Suppressor macrophage treated with lipopolysaccharide for 1 hour (primary cell): ENCODE data around the gene SULF2.
"Not testable (repeated sequence)": the region's sequence is repeated elsewhere in the genome, so short reads cannot be mapped to it uniquely, and the experiment has no call there.

Experiments
- DNase-seq, 3 donors: peaks; one replicate each; pipeline ENCODE4 v3.0.0-alpha.2; 2020 to 2022

The SULF2 gene

DNA sequence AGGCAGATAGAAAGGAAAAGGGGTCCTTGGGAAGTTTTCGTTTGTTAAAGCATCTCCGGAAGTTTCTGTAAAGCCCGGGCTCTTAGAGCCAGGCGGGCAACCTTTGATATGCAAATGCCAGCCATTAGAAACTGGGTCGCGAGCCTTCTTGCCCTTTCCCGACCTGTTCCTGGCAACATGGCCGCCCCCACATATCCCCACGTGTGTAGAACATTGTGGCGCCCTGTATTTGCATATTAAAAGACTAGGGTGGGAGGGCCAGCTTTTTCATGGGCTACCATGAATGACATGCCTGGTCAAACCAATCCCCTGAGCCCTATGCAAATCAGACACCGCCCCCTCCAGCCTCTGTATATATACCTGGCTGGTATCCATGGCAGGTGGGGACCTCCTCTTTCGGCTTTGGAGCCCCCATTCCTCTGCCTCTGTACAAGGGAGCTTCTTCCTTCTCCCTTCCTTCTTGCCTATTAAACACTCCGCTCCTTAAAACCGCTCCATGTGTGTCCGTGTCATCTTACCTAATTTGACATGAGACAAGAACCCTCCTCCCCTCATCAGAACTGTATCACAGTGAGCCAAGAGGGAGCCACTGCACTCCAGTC, 19.0 kb upstream of the SULF2 start:
- not testable (repeated sequence) for DNase-seq

DNA sequence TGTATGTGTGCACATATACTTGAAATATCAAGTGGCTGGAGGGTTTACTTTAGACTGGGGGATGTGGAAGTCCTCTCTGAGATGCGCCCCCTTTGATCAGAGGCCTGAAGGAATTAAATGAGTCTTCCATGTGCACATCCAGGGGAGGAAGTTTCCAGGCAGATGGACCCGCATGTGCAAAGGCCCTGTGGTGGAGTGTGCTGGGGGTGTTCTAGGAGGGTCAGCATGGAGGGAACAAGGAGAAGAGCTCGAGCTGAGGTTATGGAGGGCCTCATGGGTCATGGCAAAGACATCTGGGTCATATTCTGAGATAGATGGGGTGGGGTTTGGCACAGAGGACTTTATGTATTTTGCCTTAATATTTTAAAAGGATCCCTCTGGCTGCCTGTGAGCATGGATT, 17.7 kb upstream of the SULF2 start:
- DNase-seq: no peak

DNA sequence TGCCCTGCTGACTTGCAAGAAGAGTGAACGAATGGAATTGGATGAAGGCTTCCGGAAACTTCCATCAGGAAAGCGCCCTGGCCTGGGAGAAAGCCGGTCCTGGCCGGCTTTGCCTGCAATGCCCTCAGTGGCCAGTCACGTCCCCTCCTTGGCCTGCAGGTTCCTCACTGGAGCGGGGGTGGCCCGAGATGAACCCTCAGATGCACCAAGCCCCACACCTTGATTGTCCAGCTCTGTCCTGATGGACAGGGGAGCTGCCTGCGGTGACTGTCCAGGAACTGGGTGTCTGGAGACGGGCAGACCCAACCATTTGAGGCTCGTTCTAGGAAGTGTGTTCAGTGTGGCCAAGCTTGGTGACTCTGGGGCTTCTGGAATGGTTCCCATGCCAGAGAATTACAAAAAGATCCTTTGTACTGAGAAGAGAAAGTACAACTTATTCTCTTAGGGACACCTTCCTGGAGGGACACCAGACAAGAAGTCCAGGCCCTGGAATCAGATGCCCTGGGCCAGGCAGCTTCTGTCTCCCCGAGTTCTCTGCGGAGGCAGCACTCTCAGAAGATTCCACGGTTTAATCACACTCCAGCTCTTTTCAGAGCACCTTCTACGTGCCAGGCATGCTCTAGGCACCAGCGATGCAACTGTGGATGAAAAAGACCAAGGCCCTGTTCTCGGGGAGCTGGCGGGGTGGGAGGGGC, 17.1 kb upstream of the SULF2 start:
- no peak for DNase-seq

DNA sequence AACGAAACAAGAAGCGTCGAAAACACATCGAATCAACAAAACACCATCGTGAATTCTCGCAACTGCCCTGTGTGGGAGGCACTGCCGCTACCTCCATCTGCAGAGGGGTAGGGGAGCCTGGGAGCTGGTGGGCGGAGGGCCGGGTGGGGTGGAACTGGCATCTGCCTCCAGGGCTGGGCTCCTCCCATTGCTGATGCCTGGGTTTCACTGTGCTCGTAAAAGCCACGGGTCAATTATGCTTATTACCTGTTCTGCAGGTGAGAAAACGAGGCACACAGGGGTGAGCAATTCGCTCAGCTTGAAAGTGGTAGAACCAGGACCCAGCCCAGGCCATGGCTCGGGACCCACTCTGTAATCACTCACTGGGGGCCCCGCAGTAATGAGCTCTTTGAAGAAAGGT, 16.5 kb upstream of the SULF2 start:
- DNase-seq: no peak

DNA sequence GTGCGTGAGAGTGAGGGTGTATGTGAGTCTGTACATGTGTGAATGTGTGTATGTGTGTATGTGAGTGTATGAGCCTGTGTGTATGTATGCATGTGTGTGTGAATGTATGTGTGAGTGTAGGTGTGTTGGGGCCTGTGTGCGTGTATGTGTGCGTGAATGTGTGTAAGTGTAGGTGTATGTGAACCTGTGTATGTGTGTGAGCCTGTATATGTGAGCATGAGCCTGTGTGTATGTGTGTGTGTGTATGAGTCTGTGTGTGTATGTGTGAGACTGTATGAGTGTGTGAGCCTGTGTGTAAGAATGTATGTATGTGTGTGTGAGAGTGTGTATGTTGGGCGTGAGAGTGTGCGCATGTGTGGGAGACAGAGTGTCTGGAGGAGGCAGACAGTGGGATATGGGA, 15.8 kb upstream of the SULF2 start:
- no peak for DNase-seq

DNA sequence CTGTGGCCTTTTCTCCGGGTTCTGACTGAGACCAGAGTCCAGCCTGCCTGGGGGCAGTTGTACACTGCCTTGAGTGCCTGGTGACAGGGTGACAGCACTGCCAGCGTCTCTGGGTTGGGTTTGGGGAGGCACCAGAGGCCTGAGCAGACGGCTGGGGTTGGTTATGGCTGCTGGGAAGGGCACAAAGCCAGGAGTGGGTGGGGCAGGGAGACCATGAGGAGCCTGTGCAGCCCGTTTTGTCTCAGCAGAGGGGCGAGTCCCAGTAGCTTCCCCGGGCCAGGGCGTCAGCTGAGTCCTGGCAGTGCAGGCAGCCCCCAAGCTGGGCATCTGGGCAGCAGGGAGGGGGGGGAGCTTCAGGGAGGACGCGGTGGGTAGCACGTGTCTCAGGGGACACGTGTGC, 15.3 kb upstream of the SULF2 start:
- no peak for DNase-seq

DNA sequence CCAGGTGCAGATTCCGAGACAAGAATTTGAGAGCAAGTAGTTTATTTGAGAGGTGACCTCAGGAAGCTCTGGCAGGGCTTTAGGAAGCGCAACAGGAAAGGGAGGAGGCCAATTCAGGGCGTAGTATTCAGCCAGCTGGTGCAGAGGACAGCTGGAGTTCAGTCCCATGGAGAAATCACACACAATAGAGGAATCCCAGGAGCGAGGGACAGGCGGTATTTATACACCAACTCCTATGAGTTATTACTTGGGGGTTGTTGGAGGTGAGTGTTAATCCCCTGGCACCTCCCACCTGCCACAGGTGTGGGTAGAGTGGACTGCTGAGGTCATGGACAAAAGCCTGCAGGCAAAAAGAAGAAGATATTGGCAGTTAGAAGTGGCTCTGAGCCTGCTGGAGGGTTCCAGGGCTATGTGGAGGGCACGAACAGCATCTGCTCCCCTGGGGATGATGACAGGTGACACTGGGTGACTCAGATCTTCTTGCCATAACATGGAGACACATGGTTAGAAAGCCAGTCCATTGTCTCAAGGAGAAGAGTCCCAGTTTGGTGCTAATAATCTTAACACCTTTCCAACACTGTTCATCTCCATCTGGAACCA, 13.9 kb upstream of the SULF2 start:
- no peak for DNase-seq

DNA sequence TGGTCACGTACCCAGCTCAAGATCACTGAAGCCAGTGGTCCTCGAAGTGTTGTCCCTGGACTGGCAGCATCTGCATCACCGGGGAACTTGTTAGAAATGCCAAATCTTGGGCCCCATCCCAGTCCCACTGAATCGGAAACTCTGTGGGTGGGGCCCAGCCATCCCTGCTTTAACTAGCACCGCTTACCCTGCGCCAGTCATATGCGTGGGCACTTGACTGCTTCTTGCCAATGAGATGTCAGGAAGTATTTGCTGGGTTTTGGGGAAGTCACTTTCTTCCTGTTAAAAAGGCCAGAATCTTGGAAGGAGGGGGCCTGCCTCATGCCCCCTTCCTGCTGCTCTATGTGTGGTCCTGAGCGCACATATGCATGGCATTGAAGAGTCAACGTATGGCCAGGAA, 11.7 kb upstream of the SULF2 start:
- peak; percentile 84 to 85 (median 84) for DNase-seq

DNA sequence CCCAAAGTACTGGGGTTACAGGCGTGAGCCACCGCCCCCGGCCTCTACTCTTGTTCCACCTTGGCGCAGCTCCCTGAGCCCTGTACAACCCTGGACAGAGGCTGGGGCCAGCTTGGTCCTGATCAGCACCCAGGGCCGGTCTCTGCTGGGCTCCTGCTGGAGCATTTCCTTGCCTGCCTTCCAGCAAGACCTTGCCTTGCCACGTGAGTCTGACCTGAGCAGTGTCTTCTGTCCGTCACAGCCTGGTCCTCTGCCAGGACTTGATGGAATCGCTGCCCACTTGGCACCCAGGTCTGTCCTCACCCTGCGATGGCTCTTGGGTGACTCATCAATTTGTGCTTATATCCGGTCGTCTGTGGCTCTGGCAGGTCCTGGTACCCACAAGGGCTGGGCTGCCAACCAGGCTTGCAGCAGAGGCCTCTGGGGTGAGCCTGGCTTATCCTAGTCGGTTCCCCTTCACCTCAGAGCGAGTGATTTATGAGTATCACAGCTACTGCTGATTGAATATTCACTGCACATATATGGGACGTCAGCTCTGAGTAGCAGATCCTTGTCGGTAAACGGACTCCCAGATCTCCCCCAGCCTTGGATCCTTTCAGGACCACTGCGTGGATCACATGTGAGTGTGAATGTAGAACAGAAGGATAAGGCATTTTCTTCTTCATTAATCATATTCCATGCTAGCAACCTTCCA, 10.1 kb upstream of the SULF2 start:
- no peak for DNase-seq

DNA sequence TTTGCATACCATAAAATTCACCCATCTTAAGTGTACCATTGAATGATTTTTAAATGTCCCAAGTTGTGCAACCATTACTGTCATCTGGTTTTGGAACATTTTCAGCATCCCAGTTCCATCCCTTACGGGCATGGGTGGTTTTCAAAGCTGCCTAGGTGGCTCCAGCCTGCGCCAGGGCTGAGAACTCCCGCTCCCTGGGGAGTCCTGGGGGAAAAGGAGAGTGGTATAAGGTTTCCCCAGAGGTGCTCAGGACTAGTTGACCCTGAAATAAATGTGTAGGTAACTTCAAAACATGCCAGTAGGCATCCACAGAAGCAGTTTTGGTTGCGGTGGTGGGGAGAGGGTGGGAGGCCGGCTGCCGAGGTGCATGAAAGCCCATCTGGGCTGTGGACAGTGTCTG, 9.0 kb upstream of the SULF2 start:
- DNase-seq: not testable (repeated sequence)

DNA sequence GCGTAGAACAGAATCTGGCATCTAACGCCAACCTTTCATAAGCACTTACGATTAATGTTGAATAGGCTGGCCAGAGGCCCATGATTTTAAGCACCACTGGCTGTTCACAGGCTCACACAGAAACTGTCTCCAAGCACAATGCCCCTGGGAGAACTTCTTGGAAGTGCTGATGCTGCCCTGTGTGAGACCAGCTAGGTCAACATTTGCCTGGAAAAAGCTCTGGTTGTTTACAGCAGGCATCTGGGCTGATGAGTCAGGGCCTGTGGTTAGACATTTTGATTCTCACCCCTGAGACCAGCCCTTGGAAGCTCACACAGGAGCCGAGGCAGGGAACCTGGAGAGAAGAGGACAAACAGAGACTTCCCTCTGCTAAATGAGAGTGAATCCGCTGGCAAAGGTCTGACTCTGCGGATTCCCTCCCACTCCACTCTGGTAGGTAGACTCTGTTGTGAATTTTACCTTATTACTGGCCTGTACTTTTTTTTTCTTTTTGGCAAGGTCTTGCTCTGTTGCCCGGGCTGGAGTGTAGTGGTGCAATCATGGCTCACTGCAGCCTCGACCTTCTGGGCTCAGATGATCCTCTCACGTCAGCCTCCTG, 6.8 kb upstream of the SULF2 start:
- DNase-seq: no peak

DNA sequence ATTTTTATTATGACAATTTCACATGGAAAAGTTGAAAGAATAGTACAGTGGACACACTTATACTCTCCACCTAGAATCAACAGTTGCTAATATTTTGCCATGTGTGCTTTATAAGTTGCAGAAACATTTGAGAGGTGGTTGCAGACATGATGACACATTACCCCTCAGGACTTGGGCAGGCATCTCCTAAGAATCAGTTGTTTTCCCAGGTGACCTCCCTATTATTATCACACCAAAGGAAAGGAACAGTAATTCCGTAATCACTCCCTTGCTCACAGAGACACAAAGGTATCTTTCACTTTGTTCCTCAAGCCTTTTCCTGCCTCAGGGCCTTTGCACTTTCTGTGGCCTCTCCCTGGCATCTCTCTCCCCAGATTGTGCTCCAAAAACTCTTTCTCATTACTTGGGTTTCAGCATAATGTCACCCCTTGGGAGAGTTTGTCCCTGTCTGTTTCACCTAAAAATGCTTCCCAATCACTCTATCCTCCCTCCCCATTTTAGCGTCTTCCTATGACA, 5.9 kb upstream of the SULF2 start:
- no peak for DNase-seq

DNA sequence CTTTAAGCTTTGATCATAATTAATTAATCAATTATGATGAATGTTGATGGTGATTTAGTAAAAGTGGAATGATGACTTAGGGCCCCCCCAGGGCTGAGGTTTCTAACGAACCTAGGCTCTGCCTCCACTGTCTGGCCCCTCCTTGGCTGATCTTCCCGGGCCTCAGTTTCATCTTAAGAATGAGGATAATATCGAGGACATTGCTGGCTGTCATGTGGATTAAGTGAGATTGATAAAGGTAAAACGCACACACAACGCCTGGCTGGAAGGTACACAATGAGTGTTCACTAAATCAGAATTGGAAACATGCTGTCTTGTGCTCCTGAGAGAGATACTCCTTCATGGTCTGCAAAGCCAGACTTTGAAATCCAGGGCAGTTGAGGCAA, 5.3 kb upstream of the SULF2 start:
- no peak for DNase-seq

DNA sequence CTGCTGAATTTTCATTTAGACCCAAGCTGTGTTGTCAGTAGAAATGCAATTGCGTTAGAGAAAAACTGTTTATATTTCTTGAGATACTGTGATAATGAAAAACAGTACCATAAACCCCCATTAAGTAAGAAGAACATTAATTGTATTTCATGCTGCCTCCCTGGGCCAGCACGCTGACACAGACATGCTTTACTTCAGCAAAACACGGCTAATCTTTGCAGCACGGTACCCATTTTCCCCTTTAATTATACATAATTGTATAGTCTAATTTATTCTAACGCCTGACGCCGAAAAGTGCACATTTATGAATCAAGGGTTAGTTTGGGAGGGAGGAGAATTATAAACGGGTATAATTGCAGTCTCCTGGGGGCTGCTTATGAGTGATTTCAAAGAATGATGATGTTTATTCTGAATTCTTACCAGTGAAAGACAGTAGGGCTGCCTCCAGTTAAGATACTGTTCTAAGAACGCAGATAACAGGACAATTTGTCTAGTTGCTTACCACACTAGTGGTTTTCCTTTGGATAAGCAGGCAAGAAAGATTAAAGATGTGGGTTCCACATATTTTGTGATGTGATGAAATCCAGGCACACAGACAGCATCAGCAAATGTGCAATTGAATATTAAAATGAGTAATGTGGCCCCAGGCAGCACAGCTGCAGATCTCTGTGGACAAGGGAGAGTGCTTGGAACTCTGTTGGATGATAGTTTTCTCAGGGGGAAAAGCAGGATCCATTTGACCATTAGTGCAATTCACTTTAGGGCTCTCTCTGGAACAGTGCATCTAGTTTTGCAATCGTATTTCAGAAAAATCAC, 4.7 kb upstream of the SULF2 start:
- no peak for DNase-seq

DNA sequence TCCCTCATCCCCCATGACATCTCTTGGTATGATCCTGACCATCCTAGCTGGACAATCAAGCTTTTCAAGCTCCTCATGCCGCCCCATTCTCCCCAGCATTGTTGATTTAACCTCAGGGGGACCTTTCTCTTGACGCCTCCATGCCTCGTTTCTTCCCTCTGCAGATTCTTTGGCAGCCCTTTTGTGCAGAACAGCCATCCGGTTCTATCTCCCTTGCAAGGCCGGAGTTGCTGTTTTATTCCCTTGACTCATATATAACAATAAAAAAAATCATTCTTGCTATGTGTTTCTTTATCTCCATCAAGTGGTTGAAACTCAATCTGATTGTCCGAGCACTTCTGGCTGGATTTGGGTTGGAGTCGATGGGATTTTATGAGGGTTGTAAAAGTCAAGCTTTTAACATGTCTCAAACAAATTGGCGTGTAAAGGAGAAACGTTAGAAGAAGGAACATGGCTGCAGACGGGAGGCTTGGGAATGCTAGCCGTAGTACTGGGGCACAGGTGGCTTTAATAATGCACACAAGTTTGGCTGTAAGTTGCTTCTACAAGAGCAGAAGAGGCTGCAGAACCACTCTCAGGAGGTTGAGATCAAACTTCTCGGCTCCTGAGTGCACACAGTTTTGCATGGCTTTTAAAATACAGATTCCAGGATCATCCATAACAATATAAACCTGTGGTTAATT, 3.9 kb upstream of the SULF2 start:
- no peak for DNase-seq

DNA sequence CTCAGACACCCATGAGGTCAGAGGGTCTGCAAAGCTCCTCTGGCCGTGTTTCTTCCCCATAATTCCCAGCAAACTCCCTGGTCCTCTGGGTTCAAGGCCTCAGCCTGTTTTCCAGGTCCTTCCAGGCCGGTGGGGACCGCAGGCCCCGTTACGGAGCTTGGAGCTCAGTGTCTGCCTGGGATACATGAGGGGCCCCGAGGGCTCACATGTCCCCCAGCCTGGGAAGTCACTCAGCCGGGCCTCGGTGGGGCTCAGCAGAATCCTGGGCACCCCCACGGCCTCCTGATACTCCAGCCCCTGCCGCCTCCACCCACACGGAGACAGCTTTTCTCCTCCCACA, 3.4 kb upstream of the SULF2 start:
- no peak for DNase-seq

DNA sequence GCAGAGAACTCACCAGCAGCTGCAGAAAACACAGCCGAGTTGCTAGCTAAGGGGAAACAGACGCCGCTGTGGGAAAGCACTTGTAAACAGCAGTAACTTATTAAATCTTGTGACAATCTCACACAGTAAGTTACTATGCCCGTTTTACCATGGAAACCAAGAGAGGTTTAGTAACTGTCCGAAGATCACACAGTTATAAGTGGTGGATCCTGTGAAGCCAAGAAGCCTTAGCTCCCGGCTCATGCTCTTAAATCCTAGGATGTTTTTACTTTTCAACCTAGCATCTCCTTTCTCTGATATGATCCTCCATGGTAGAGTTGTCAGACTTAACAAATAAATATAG, 1.5 kb upstream of the SULF2 start:
- no peak for DNase-seq

DNA sequence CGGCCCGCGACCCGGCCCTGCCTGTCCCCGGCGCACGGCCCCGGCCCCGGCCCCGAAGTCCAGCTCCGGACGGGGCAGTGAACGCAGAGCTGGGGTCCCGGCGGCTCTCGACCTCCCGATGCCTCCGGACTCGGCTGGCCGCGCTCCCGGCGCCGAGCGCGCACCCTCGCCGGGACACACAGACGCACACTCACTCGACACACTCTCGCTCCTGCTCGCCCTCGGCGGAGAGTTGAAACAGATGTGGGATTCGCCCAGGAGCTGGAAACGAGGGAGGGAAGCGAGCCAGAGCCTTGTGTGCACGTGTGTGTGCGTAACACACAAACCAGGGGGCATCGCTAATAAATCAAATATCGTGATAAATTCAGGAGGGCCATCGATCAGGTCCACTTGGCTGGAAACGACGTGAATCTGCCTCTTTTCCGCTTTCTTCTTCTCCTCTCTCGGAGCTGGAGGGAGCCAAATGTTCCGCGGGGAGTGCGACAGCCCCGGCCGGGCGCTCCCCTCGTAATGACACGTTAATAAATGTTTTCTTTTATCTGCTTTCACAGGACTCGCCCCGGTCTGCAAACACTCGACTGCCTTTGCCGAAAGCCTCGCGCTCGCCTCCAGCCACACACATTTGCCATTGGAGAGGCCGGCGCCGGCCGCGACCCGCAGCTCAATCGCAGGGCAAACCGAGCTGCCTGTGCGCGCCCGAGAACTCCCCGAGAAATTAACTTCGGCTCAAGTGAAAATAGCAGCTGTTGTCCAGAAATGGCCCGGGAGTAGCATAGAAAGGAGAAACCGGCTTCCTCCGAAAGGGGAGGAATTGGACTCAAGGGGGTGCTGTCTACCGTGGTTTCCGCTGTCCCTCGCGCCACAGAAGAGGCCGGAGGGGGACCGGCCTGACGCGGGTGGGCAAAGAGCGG, 828 bp upstream of the SULF2 start:
- DNase-seq: peak; percentile 86 to 88 (median 87)

DNA sequence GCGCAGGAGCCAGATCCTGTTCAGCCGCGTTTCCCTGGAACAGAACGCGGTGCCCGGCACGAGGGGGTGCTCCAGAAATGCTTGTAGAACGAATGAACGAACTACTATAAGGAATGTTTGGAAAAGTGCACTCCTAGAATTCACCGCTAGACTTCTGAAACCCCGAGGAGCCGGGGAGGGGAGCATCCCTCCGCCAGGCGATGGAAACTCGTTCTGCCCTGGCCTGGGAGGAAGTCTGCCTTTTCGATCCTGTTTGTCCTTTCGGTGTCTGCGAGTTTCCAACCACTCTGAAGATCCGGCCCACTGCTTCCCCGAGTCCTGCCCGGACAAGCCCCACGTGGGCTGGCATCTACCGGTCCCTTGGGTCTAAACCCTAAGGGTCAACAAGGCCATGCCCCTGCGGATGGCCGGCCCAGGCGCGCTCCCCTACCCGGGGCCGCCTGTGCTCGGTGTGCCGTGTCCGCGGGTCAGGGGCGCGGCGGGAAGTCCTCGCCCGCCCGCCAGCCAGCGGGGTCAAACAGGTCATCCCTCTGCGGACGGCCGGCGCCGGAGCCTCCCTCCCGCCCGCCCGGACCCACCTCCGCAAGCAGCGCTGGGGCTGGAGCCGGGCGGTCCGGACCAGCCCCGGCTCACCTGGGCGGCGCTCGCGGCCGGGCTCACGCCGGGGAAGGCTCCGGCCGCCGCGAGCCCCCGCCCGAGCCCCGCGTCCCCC, 526 bp downstream of the SULF2 start:
- peak; percentile 46 to 57 (median 49) for DNase-seq
